PC-9 (cell line): ENCODE results near the gene TNP1. TPM values are rescaled to one million over a fixed set of nuclear protein-coding genes. Genes with fewer than 3 reads are reported as not detected.

Experiments
- BruUV-seq: library from RNA; stranded (reverse); fragments of 400-500 nt; replicated peaks from 2 replicates; lab custom pipeline; 2021; lab: Mats Ljungman, UMichigan
- CTCF ChIA-PET: fragments of 300-600 bp; sonication (Branson Sonifier 250); formaldehyde crosslinking; loops from one replicate; lab custom pipeline; 2022; ENCODE audit warnings: antibody characterized with exemption; lab: Charles Lee
- POLR2A ChIA-PET: fragments of 300-600 bp; sonication (Branson Sonifier 250); formaldehyde crosslinking; loops from one replicate; lab custom pipeline; 2022; ENCODE audit warnings: antibody characterized with exemption; ENCODE audit not compliant: unreplicated experiment; lab: Charles Lee
- DNase-seq, 2 experiments: peaks; one replicate each; pipeline versions ENCODE4 v3.0.0 to v3.0.0-alpha.2; 2015 to 2022; ENCODE audit warnings: mixed read lengths in 1 of 2
- H2AFZ ChIP-seq: fragments of 200-600 bp; sonication (generic); 2 replicates; pipeline ENCODE4 v1.8.1; 2017; ENCODE audit warnings: antibody characterized with exemption
- H3F3A ChIP-seq: fragments of 200-600 bp; sonication (generic); 2 replicates; pipeline ENCODE4 v1.8.1; 2017; ENCODE audit warnings: antibody characterized with exemption, mild to moderate bottlenecking, low read depth; ENCODE audit not compliant: insufficient read depth
- H3K27ac ChIP-seq: fragments of 200-600 bp; sonication (generic); 2 replicates; pipeline ENCODE4 v1.6.1; 2016; ENCODE audit warnings: mixed run types
- H3K27me3 ChIP-seq: fragments of 200-600 bp; sonication (generic); 2 replicates; pipeline ENCODE4 v1.6.1; 2016; ENCODE audit warnings: low read depth, mixed run types; ENCODE audit not compliant: insufficient read depth
- H3K36me3 ChIP-seq: fragments of 200-600 bp; sonication (generic); 2 replicates; pipeline ENCODE4 v1.6.1; 2016; ENCODE audit warnings: low read depth, mixed run types
- H3K4me1 ChIP-seq: fragments of 200-600 bp; sonication (generic); replicated peaks from 2 replicates; pipeline ENCODE4 v1.6.1; 2016; ENCODE audit warnings: mixed run types; ENCODE audit not compliant: insufficient read depth
- H3K4me2 ChIP-seq: fragments of 200-600 bp; sonication (generic); 2 replicates; pipeline ENCODE4 v1.6.1; 2017; ENCODE audit warnings: mixed run types
- H3K4me3 ChIP-seq: fragments of 200-600 bp; sonication (generic); 2 replicates; pipeline ENCODE4 v1.6.1; 2016; ENCODE audit warnings: mixed run types
- H3K79me2 ChIP-seq: fragments of 200-600 bp; sonication (generic); 2 replicates; pipeline ENCODE4 v1.6.1; 2017; ENCODE audit warnings: low read depth, mixed run types
- H3K9me2 ChIP-seq: fragments of 200-600 bp; sonication (generic); 2 replicates; pipeline ENCODE4 v1.8.1; 2017; ENCODE audit warnings: mild to moderate bottlenecking; ENCODE audit not compliant: insufficient read depth
- H3K9me3 ChIP-seq: fragments of 200-600 bp; sonication (generic); 2 replicates; pipeline ENCODE4 v1.8.1; 2016; ENCODE audit warnings: low read depth; ENCODE audit not compliant: insufficient read depth
- H4K20me1 ChIP-seq: fragments of 200-600 bp; sonication (generic); 2 replicates; pipeline ENCODE4 v1.8.1; 2017; ENCODE audit not compliant: insufficient read depth
- EZH2 ChIP-seq: fragments of 200-600 bp; sonication (generic); IDR thresholded peaks from 2 replicates; pipeline ENCODE4 v1.8.0; 2017; ENCODE audit warnings: antibody characterized with exemption, low read depth
- intact Hi-C: fragments of 100-400 bp; cut with micrococcal nuclease; formaldehyde crosslinking; loops from one replicate; pipeline ENCODE4 v1.10.0; 2022; ENCODE audit not compliant: unreplicated experiment
- total RNA-seq: library from RNA; stranded (reverse); gene quantifications from 2 replicates; pipeline ENCODE4 v1.2.3, GENCODE V29; 2021
- TF ChIP-seq, protein P1 (sequence below): fragments of 200-600 bp; sonication (generic); conservative IDR thresholded peaks from 2 replicates; pipeline ENCODE4 v1.6.1; 2017; ENCODE audit warnings: mixed run types, antibody characterized with exemption, mild to moderate bottlenecking, moderate library complexity

Gene TNP1
- total RNA-seq, 1 experiment from 2014 or later = not detected

GRCh38 chr2:216862628-216863398 lies 2.9 kb upstream of the TNP1 start:
- Histone ChIP-seq H3F3A (no peaks in the 10 kb centered on the region), H3K4me1 (peaks cover 3% of the 10 kb centered on the region; the same call in 1 of the 2 replicates), H3K79me2 (no peaks in the 10 kb centered on the region), H3K27me3 (no peaks in the 10 kb centered on the region), H4K20me1 (no peaks in the 10 kb centered on the region), H3K4me2 (no peak overlapping the region), H2AFZ (no peak overlapping the region), H3K36me3 (no peaks in the 10 kb centered on the region), H3K4me3 (no peak overlapping the region), H3K27ac (no peak overlapping the region), H3K9me3 (no peaks in the 10 kb centered on the region), H3K9me2 (no peaks in the 10 kb centered on the region)
- CTCF ChIA-PET = no interaction called here
- intact Hi-C loops = no loop called here
- no peak for TF ChIP-seq EZH2
- TF ChIP-seq, protein P1, sequence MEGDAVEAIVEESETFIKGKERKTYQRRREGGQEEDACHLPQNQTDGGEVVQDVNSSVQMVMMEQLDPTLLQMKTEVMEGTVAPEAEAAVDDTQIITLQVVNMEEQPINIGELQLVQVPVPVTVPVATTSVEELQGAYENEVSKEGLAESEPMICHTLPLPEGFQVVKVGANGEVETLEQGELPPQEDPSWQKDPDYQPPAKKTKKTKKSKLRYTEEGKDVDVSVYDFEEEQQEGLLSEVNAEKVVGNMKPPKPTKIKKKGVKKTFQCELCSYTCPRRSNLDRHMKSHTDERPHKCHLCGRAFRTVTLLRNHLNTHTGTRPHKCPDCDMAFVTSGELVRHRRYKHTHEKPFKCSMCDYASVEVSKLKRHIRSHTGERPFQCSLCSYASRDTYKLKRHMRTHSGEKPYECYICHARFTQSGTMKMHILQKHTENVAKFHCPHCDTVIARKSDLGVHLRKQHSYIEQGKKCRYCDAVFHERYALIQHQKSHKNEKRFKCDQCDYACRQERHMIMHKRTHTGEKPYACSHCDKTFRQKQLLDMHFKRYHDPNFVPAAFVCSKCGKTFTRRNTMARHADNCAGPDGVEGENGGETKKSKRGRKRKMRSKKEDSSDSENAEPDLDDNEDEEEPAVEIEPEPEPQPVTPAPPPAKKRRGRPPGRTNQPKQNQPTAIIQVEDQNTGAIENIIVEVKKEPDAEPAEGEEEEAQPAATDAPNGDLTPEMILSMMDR = no peak
- BruUV-seq = no TSS peak
- POLR2A ChIA-PET = no interaction called here
- no peak for DNase-seq

DNA sequence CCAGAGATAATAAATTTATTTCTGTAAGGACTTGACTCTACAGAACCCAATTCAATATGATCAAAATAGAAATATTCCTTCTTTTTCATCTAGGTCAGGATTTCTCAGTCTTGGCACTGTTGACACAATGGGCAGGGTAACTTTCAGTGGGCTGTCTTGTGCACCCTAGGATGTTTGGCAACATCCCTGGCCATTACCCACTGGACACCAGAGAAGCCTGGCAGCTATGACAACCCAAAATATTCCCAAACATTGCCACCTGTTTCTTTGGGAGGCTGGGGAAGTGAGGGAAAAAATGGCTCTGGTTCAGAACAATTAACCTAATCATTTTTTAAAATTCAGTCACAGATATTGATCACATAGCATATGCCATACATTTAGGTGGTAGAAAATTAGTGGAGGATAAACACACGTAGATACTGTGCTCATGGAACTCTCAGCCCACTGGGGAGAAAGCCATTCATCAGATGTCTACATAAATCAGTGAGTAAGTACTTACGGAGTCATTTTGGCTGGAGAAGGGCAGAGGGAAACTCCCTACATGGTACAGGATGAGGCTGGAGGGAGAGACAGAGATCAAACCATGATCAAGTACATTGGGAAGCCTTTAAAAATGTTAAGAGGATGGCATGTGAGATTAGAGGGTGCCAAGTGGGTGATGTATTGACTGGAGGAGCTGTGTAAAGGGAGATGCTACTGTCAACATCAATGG lies 718 bp upstream of the TNP1 start:
- no peak for TF ChIP-seq EZH2
- TF ChIP-seq, protein P1 = no peak
- Histone ChIP-seq H3K9me2 (no peaks in the 10 kb centered on the region), H4K20me1 (no peaks in the 10 kb centered on the region), H3K4me1 (peaks cover 3% of the 10 kb centered on the region; the same call in 1 of the 2 replicates), H3K36me3 (no peaks in the 10 kb centered on the region), H3K4me2 (no peak overlapping the region), H3K4me3 (no peak overlapping the region), H3K9me3 (no peaks in the 10 kb centered on the region), H2AFZ (no peak overlapping the region), H3K79me2 (no peaks in the 10 kb centered on the region), H3K27me3 (no peaks in the 10 kb centered on the region), H3F3A (no peaks in the 10 kb centered on the region), H3K27ac (no peak overlapping the region)
- intact Hi-C loops = no loop called here
- POLR2A ChIA-PET = no interaction called here
- no peak for DNase-seq
- no TSS peak for BruUV-seq
- CTCF ChIA-PET = no interaction called here

DNA sequence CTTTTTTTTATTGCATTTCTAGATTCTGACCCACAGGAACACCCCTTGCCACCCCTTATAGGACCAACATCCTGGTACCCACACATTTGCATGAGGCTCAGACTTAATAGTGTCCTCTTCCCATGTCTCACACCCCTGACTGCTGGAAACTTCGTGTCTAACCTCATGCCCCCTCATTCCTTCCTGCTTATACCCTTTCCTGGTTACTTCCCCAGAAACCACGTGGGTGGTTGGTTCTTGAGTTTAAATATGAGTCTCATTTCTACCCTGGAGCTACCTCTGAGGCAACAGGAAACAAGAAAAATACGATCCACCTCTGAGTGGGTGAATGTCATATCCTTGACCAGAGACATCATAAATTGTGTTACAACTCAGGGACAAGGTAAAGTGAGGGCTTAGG lies 1.6 kb downstream of the TNP1 start:
- no peaks in the 10 kb centered on the region for H3K79me2 ChIP-seq
- H3K27me3 ChIP-seq = no peaks in the 10 kb centered on the region
- no peaks in the 10 kb centered on the region for H3K9me3 ChIP-seq
- H4K20me1 ChIP-seq = no peaks in the 10 kb centered on the region
- no peaks in the 10 kb centered on the region for H3F3A ChIP-seq
- no peak overlapping the region for H3K4me3 ChIP-seq
- no peak overlapping the region for H3K4me2 ChIP-seq
- H3K4me1 ChIP-seq = no peaks in the 10 kb centered on the region
- no TSS peak for BruUV-seq
- no peaks in the 10 kb centered on the region for H3K36me3 ChIP-seq
- intact Hi-C loops = no loop called here
- DNase-seq = no peak
- no peaks in the 10 kb centered on the region for H3K9me2 ChIP-seq
- no peak overlapping the region for H2AFZ ChIP-seq
- ChIA-PET POLR2A (no interaction called here), CTCF (no interaction called here)
- no peak for TF ChIP-seq EZH2
- TF ChIP-seq, protein P1 = no peak
- no peak overlapping the region for H3K27ac ChIP-seq
